Stromal cell of bone marrow (primary cell): Measurements from ENCODE around the gene SMAD7.
A peak's percentile ranks its signal among the peaks of the same experiment; 100 is the strongest.

Experiments
- DNase-seq: peaks from one replicate; pipeline ENCODE4 v3.0.0-alpha.2; 2012; ENCODE audit warnings: low read depth

Gene SMAD7

GRCh38 chr18:48950536-48951447 is at the start of gene SMAD7:
Gene SMAD7 (minus strand): TSS chr18:48950965. CDS start chr18:48950424, 541 bp downstream.
- DNase-seq, result no peak

- no peak for DNase-seq
Measured at GRCh38 chr18:48999569-48999968, 48.8 kb upstream of the SMAD7 start.

GRCh38 chr18:48997985-48998831 is 47.4 kb upstream of the SMAD7 start:
- DNase-seq, result peak; percentile 90

- no peak for DNase-seq
Measured at GRCh38 chr18:48997681-48997984, 46.9 kb upstream of the SMAD7 start.

GRCh38 chr18:48996901-48997463 is 46.2 kb upstream of the SMAD7 start:
- DNase-seq, result peak; percentile 62

GRCh38 chr18:48996041-48996440 is 45.3 kb upstream of the SMAD7 start:
- no peak for DNase-seq

GRCh38 chr18:48994926-48995835 is 44.4 kb upstream of the SMAD7 start:
- DNase-seq, result no peak

GRCh38 chr18:48994044-48994651 is 43.4 kb upstream of the SMAD7 start:
- peak; percentile 92 for DNase-seq

GRCh38 chr18:48993586-48993985 is 42.8 kb upstream of the SMAD7 start:
- peak; percentile 56 for DNase-seq

- no peak for DNase-seq
Measured at GRCh38 chr18:48992791-48993555, 42.2 kb upstream of the SMAD7 start.

- DNase-seq, result no peak
Measured at GRCh38 chr18:48992133-48992532, 41.4 kb upstream of the SMAD7 start.

GRCh38 chr18:48991676-48992075 is 40.9 kb upstream of the SMAD7 start:
- no peak for DNase-seq

GRCh38 chr18:48991319-48991660 is 40.5 kb upstream of the SMAD7 start:
- DNase-seq, result no peak

- peak; percentile 59 for DNase-seq
Measured at GRCh38 chr18:48990481-48991318, 39.9 kb upstream of the SMAD7 start.

- no peak for DNase-seq
Measured at GRCh38 chr18:48989304-48990303, 38.8 kb upstream of the SMAD7 start.

GRCh38 chr18:48988508-48989303 is 37.9 kb upstream of the SMAD7 start:
- DNase-seq, result no peak

- no peak for DNase-seq
Measured at GRCh38 chr18:48987821-48988220, 37.1 kb upstream of the SMAD7 start.
